Measurements from ENCODE around the gene ZBTB25.

The ZBTB25 gene

GRCh38 chr14:64434528-64434927, 69.1 kb downstream of the ZBTB25 start:
- DNase-seq = no peak

GRCh38 chr14:64423987-64424386, 79.7 kb downstream of the ZBTB25 start:
- DNase-seq = no peak

GRCh38 chr14:64422756-64423155, 80.9 kb downstream of the ZBTB25 start:
- DNase-seq = no peak

- DNase-seq = no peak
Measured at GRCh38 chr14:64422005-64422404, 81.6 kb downstream of the ZBTB25 start.

- DNase-seq = no peak
Measured at GRCh38 chr14:64421166-64421565, 82.5 kb downstream of the ZBTB25 start.

- DNase-seq = no peak
Measured at GRCh38 chr14:64419003-64419402, 84.6 kb downstream of the ZBTB25 start.

- DNase-seq = no peak
Measured at GRCh38 chr14:64417771-64418125, 85.9 kb downstream of the ZBTB25 start.

- no peak for DNase-seq
Measured at GRCh38 chr14:64417055-64417770, 86.4 kb downstream of the ZBTB25 start.

GRCh38 chr14:64416348-64416932, 87.2 kb downstream of the ZBTB25 start:
- no peak for DNase-seq

GRCh38 chr14:64412237-64412636, 91.4 kb downstream of the ZBTB25 start:
- DNase-seq = no peak

GRCh38 chr14:64411001-64411400, 92.6 kb downstream of the ZBTB25 start:
- no peak for DNase-seq

GRCh38 chr14:64410084-64410774, 93.4 kb downstream of the ZBTB25 start:
- DNase-seq = no peak

GRCh38 chr14:64409126-64409920, 94.3 kb downstream of the ZBTB25 start:
- DNase-seq = no peak

GRCh38 chr14:64407329-64407728, 96.3 kb downstream of the ZBTB25 start:
- DNase-seq = no peak

- no peak for DNase-seq
Measured at GRCh38 chr14:64405295-64405694, 98.3 kb downstream of the ZBTB25 start.

GRCh38 chr14:64401949-64402348, 101.7 kb downstream of the ZBTB25 start:
- DNase-seq = no peak

GRCh38 chr14:64400829-64401459, 102.7 kb downstream of the ZBTB25 start:
- DNase-seq = no peak

Measured in NCI-H2227 treated with DMSO at 0.1 percent for 48 hours (cell line).